PC-3 (cell line): Measurements from ENCODE around the gene BMP4.

ENCODE experiments used
- EZH2 ChIP-seq: fragments of 300-600 bp; sonication (generic); IDR thresholded peaks from one replicate; pipeline ENCODE4 v1.6.1; 2017; ENCODE audit warnings: antibody characterized with exemption, mild to moderate bottlenecking, low read length; ENCODE audit not compliant: unreplicated experiment
- TF ChIP-seq, protein P1 (sequence below): fragments of 300-600 bp; sonication (generic); conservative IDR thresholded peaks from 2 replicates; pipeline ENCODE4 v1.5.1; 2017; ENCODE audit warnings: antibody characterized with exemption, low read depth, mild to moderate bottlenecking, low read length

DNA sequence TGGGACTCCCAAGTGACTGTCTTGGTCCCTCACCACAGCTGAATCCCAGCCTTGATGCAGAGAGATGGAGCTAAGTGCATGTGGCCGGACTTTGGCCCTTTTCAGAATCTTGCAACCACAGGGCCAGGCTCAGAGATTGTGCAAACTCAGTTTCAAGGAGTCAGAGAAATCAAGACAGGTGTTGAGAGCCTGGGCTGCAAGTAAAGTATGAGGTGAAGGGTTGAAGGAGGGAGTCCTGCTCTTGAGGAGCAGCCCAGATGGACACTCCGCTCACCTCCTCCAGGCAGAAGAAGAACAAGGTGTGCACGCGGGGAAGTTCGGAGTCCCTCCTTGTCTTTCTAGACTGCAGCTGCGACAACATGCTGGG, 6.3 kb upstream of the BMP4 start:
- TF ChIP-seq EZH2 = no peak
- TF ChIP-seq, protein P1, sequence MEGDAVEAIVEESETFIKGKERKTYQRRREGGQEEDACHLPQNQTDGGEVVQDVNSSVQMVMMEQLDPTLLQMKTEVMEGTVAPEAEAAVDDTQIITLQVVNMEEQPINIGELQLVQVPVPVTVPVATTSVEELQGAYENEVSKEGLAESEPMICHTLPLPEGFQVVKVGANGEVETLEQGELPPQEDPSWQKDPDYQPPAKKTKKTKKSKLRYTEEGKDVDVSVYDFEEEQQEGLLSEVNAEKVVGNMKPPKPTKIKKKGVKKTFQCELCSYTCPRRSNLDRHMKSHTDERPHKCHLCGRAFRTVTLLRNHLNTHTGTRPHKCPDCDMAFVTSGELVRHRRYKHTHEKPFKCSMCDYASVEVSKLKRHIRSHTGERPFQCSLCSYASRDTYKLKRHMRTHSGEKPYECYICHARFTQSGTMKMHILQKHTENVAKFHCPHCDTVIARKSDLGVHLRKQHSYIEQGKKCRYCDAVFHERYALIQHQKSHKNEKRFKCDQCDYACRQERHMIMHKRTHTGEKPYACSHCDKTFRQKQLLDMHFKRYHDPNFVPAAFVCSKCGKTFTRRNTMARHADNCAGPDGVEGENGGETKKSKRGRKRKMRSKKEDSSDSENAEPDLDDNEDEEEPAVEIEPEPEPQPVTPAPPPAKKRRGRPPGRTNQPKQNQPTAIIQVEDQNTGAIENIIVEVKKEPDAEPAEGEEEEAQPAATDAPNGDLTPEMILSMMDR = no peak
